ENCODE results near the gene POLR2B.

The POLR2B gene

GRCh38 chr4:57018980-57019379 lies 40.3 kb downstream of the POLR2B start:
- Histone ChIP-seq H3K36me3 (ENCODE audit: control insufficient read depth in 1 of 2, insufficient read depth in 2 of 2, low read depth in 1 of 2, low read length in 2 of 2) (peaks cover 9 to 84% of the 10 kb centered on the region in 2 experiments), H3K27me3 (ENCODE audit: control insufficient read depth in 1 of 2, insufficient read depth in 1 of 2, low read length in 2 of 2) (no peaks in the 10 kb centered on the region), H3K4ac (ENCODE audit: low read depth in 1 of 2, low read length in 2 of 2) (no peak overlapping the region), H3K27ac (ENCODE audit: low read length, poor library complexity, severe bottlenecking) (peak overlapping the region; percentile 14), H2BK12ac (ENCODE audit: low read length in 2 of 2) (no peak overlapping the region), H2BK120ac (ENCODE audit: low read depth, low read length) (no peak overlapping the region), H3K4me1 (ENCODE audit: control insufficient read depth, insufficient read depth, low read depth, low read length) (no peaks in the 10 kb centered on the region), H3K23ac (ENCODE audit: low read length in 2 of 2) (no peak overlapping the region), H3K18ac (ENCODE audit: low read depth in 1 of 2, low read length in 2 of 2) (no peak overlapping the region), H3K4me2 (ENCODE audit: low read length, poor library complexity, severe bottlenecking) (no peak overlapping the region), H3K9ac (ENCODE audit: low read length) (no peak overlapping the region), H2BK5ac (ENCODE audit: low read depth, low read length, poor library complexity, severe bottlenecking) (no peak overlapping the region), H4K8ac (ENCODE audit: low read length) (no peak overlapping the region), H3K9me3 (ENCODE audit: control insufficient read depth, low read length) (no peaks in the 10 kb centered on the region), H3K4me3 (ENCODE audit: insufficient read depth in 1 of 2, low read depth in 1 of 2, low read length in 2 of 2) (no peak overlapping the region), H2AK5ac (ENCODE audit: low read length, severe bottlenecking) (no peak overlapping the region), H3K14ac (ENCODE audit: low read length in 2 of 2) (no peak overlapping the region), H2BK15ac (ENCODE audit: low read depth, poor library complexity, severe bottlenecking) (no peak overlapping the region), H4K91ac (ENCODE audit: low read length) (no peak overlapping the region), H3K79me1 (replicated peaks; ENCODE audit: low read length, poor library complexity, severe bottlenecking) (peaks cover 4% of the 10 kb centered on the region), H2AFZ (ENCODE audit: low read depth, low read length) (no peak overlapping the region)
- DNase-seq, result no peak

- peak overlapping the region; percentile 27 for H3K9ac ChIP-seq (ENCODE audit: low read length)
- no peak overlapping the region for H2BK5ac ChIP-seq (ENCODE audit: low read depth, low read length, poor library complexity, severe bottlenecking)
- no peak overlapping the region for H2BK15ac ChIP-seq (ENCODE audit: low read depth, poor library complexity, severe bottlenecking)
- no peak overlapping the region for H3K14ac ChIP-seq (ENCODE audit: low read length in 2 of 2)
- H3K9me3 ChIP-seq (ENCODE audit: control insufficient read depth, low read length), result no peaks in the 10 kb centered on the region
- no peak overlapping the region for H3K4me3 ChIP-seq (ENCODE audit: insufficient read depth in 1 of 2, low read depth in 1 of 2, low read length in 2 of 2)
- no peak overlapping the region for H4K91ac ChIP-seq (ENCODE audit: low read length)
- peaks cover 7 to 88% of the 10 kb centered on the region in 2 experiments for H3K36me3 ChIP-seq (ENCODE audit: control insufficient read depth in 1 of 2, insufficient read depth in 2 of 2, low read depth in 1 of 2, low read length in 2 of 2)
- H2BK12ac ChIP-seq (ENCODE audit: low read length in 2 of 2), result no peak overlapping the region
- no peak overlapping the region for H3K18ac ChIP-seq (ENCODE audit: low read depth in 1 of 2, low read length in 2 of 2)
- H3K23ac ChIP-seq (ENCODE audit: low read length in 2 of 2), result no peak overlapping the region
- H3K79me1 ChIP-seq (replicated peaks; ENCODE audit: low read length, poor library complexity, severe bottlenecking), result peaks cover 3% of the 10 kb centered on the region
- no peak overlapping the region for H3K4ac ChIP-seq (ENCODE audit: low read depth in 1 of 2, low read length in 2 of 2)
- H2AFZ ChIP-seq (ENCODE audit: low read depth, low read length), result no peak overlapping the region
- H3K4me2 ChIP-seq (ENCODE audit: low read length, poor library complexity, severe bottlenecking), result no peak overlapping the region
- WGBS, result 100% methylated on average over 2 of the region's 5 CpGs
- no peak overlapping the region for H2BK120ac ChIP-seq (ENCODE audit: low read depth, low read length)
- H4K8ac ChIP-seq (ENCODE audit: low read length), result no peak overlapping the region
- no peaks in the 10 kb centered on the region for H3K27me3 ChIP-seq (ENCODE audit: control insufficient read depth in 1 of 2, insufficient read depth in 1 of 2, low read length in 2 of 2)
- no peaks in the 10 kb centered on the region for H3K4me1 ChIP-seq (ENCODE audit: control insufficient read depth, insufficient read depth, low read depth, low read length)
- peak overlapping the region; percentile 45 for H3K27ac ChIP-seq (ENCODE audit: low read length, poor library complexity, severe bottlenecking)
- DNase-seq, result peak; percentile 89
- no peak overlapping the region for H2AK5ac ChIP-seq (ENCODE audit: low read length, severe bottlenecking)
Measured at GRCh38 chr4:57020467-57021101, 41.9 kb downstream of the POLR2B start.

GRCh38 chr4:57023104-57023503 lies 44.4 kb downstream of the POLR2B start:
- Histone ChIP-seq H2AFZ (ENCODE audit: low read depth, low read length) (no peak overlapping the region), H3K4ac (ENCODE audit: low read depth in 1 of 2, low read length in 2 of 2) (no peak overlapping the region), H3K36me3 (ENCODE audit: control insufficient read depth in 1 of 2, insufficient read depth in 2 of 2, low read depth in 1 of 2, low read length in 2 of 2) (peaks cover 20 to 92% of the 10 kb centered on the region in 2 experiments), H2BK5ac (ENCODE audit: low read depth, low read length, poor library complexity, severe bottlenecking) (no peak overlapping the region), H3K14ac (ENCODE audit: low read length in 2 of 2) (no peak overlapping the region), H2BK120ac (ENCODE audit: low read depth, low read length) (no peak overlapping the region), H3K4me3 (ENCODE audit: insufficient read depth in 1 of 2, low read depth in 1 of 2, low read length in 2 of 2) (no peak overlapping the region), H3K27me3 (ENCODE audit: control insufficient read depth in 1 of 2, insufficient read depth in 1 of 2, low read length in 2 of 2) (no peaks in the 10 kb centered on the region), H2BK12ac (ENCODE audit: low read length in 2 of 2) (no peak overlapping the region), H3K27ac (ENCODE audit: low read length, poor library complexity, severe bottlenecking) (peak overlapping the region; percentile 60), H2BK15ac (ENCODE audit: low read depth, poor library complexity, severe bottlenecking) (no peak overlapping the region), H3K23ac (ENCODE audit: low read length in 2 of 2) (no peak overlapping the region), H3K9me3 (ENCODE audit: control insufficient read depth, low read length) (no peaks in the 10 kb centered on the region), H3K18ac (ENCODE audit: low read depth in 1 of 2, low read length in 2 of 2) (no peak overlapping the region), H3K4me2 (ENCODE audit: low read length, poor library complexity, severe bottlenecking) (no peak overlapping the region), H4K91ac (ENCODE audit: low read length) (no peak overlapping the region), H3K79me1 (replicated peaks; ENCODE audit: low read length, poor library complexity, severe bottlenecking) (peaks cover 1% of the 10 kb centered on the region), H2AK5ac (ENCODE audit: low read length, severe bottlenecking) (no peak overlapping the region), H3K4me1 (ENCODE audit: control insufficient read depth, insufficient read depth, low read depth, low read length) (no peaks in the 10 kb centered on the region), H4K8ac (ENCODE audit: low read length) (no peak overlapping the region), H3K9ac (ENCODE audit: low read length) (no peak overlapping the region)
- 39% methylated on average over 4 of the region's 4 CpGs for WGBS
- DNase-seq, result peak; percentile 89

GRCh38 chr4:57034520-57034919 lies 55.8 kb downstream of the POLR2B start:
- Histone ChIP-seq H3K4me3 (ENCODE audit: insufficient read depth in 1 of 2, low read depth in 1 of 2, low read length in 2 of 2) (no peak overlapping the region), H2AFZ (ENCODE audit: low read depth, low read length) (no peak overlapping the region), H4K8ac (ENCODE audit: low read length) (no peak overlapping the region), H3K23ac (ENCODE audit: low read length in 2 of 2) (no peak overlapping the region), H3K18ac (ENCODE audit: low read depth in 1 of 2, low read length in 2 of 2) (no peak overlapping the region), H2BK12ac (ENCODE audit: low read length in 2 of 2) (no peak overlapping the region), H3K9ac (ENCODE audit: low read length) (no peak overlapping the region), H3K4me2 (ENCODE audit: low read length, poor library complexity, severe bottlenecking) (no peak overlapping the region), H2AK5ac (ENCODE audit: low read length, severe bottlenecking) (no peak overlapping the region), H2BK5ac (ENCODE audit: low read depth, low read length, poor library complexity, severe bottlenecking) (no peak overlapping the region), H3K79me1 (replicated peaks; ENCODE audit: low read length, poor library complexity, severe bottlenecking) (peaks cover 9% of the 10 kb centered on the region), H3K9me3 (ENCODE audit: control insufficient read depth, low read length) (no peaks in the 10 kb centered on the region), H3K27me3 (ENCODE audit: control insufficient read depth in 1 of 2, insufficient read depth in 1 of 2, low read length in 2 of 2) (no peaks in the 10 kb centered on the region), H3K14ac (ENCODE audit: low read length in 2 of 2) (no peak overlapping the region), H2BK15ac (ENCODE audit: low read depth, poor library complexity, severe bottlenecking) (no peak overlapping the region), H3K36me3 (ENCODE audit: control insufficient read depth in 1 of 2, insufficient read depth in 2 of 2, low read depth in 1 of 2, low read length in 2 of 2) (peaks cover 30 to 41% of the 10 kb centered on the region in 2 experiments), H3K4me1 (ENCODE audit: control insufficient read depth, insufficient read depth, low read depth, low read length) (peaks cover 8% of the 10 kb centered on the region), H4K91ac (ENCODE audit: low read length) (no peak overlapping the region), H3K4ac (ENCODE audit: low read depth in 1 of 2, low read length in 2 of 2) (no peak overlapping the region), H2BK120ac (ENCODE audit: low read depth, low read length) (no peak overlapping the region), H3K27ac (ENCODE audit: low read length, poor library complexity, severe bottlenecking) (peak overlapping the region; percentile 30)
- DNase-seq, result no peak
- WGBS, result 94% methylated on average over 2 of the region's 3 CpGs
